A673 (cell line): ENCODE measurements around the gene ATP9A. TPM values are rescaled to one million over a fixed set of nuclear protein-coding genes. Genes with fewer than 3 reads are reported as not detected.

ENCODE experiments used
- BruUV-seq: library from RNA; stranded (reverse); fragments of 400-500 nt; replicated peaks from 2 replicates; lab custom pipeline; 2021; lab: Mats Ljungman, UMichigan
- CTCF ChIA-PET: fragments of 300-600 bp; sonication (Branson Sonifier 250); formaldehyde crosslinking; loops from one replicate; lab custom pipeline; 2022; ENCODE audit warnings: antibody characterized with exemption; lab: Charles Lee
- POLR2A ChIA-PET: fragments of 300-600 bp; sonication (Branson Sonifier 250); formaldehyde crosslinking; loops from one replicate; lab custom pipeline; 2022; ENCODE audit warnings: antibody characterized with exemption; ENCODE audit not compliant: low non-redundant PET; lab: Charles Lee
- DNase-seq: peaks from one replicate; pipeline ENCODE4 v3.0.0-alpha.2; 2015; ENCODE audit warnings: low spot score
- H3K27ac ChIP-seq: fragments of 200-600 bp; sonication (generic); 2 replicates; pipeline ENCODE4 v1.5.1; 2016; ENCODE audit warnings: mixed run types, low read depth, mild to moderate bottlenecking, mixed read lengths, antibody characterized with exemption, low read length; ENCODE audit not compliant: poor library complexity, severe bottlenecking
- H3K27me3 ChIP-seq: fragments of 200-600 bp; sonication (generic); replicated peaks from 2 replicates; pipeline ENCODE4 v1.6.1; 2017; ENCODE audit warnings: mixed run types, low read depth, mild to moderate bottlenecking, mixed read lengths, antibody characterized with exemption, low read length; ENCODE audit not compliant: insufficient read depth, poor library complexity
- H3K36me3 ChIP-seq: fragments of 200-600 bp; sonication (generic); 2 replicates; pipeline ENCODE4 v1.6.1; 2016; ENCODE audit warnings: mixed run types, mild to moderate bottlenecking, mixed read lengths, antibody characterized with exemption, low read length; ENCODE audit not compliant: insufficient read depth, poor library complexity, severe bottlenecking
- H3K4me1 ChIP-seq: fragments of 200-600 bp; sonication (generic); 2 replicates; pipeline ENCODE4 v1.6.1; 2017; ENCODE audit warnings: mixed run types, mild to moderate bottlenecking, mixed read lengths, antibody characterized with exemption, low read length; ENCODE audit not compliant: insufficient read depth, poor library complexity, severe bottlenecking
- H3K4me3 ChIP-seq: fragments of 200-600 bp; sonication (generic); 2 replicates; pipeline ENCODE4 v1.5.1; 2016; ENCODE audit warnings: low read depth, mixed run types, mild to moderate bottlenecking, mixed read lengths, low read length; ENCODE audit not compliant: poor library complexity, severe bottlenecking
- H3K9me3 ChIP-seq: fragments of 200-600 bp; sonication (generic); 2 replicates; pipeline ENCODE4 v1.6.1; 2016; ENCODE audit warnings: mixed run types, low read depth, mild to moderate bottlenecking, mixed read lengths, antibody characterized with exemption, low read length; ENCODE audit not compliant: poor library complexity, severe bottlenecking
- CTCF ChIP-seq: fragments of 300-800, 200-600 bp; sonication (generic); conservative IDR thresholded peaks from 2 replicates; pipeline ENCODE4 v1.5.1; 2017; ENCODE audit warnings: low read depth, mild to moderate bottlenecking, antibody characterized with exemption, low read length, moderate library complexity, mixed read lengths
- EZH2 ChIP-seq: fragments of 200-600 bp; sonication (generic); IDR thresholded peaks from 2 replicates; pipeline ENCODE4 v1.6.1; 2017; ENCODE audit warnings: borderline replicate concordance, low read depth, mild to moderate bottlenecking, mixed read lengths, antibody characterized with exemption, low read length; ENCODE audit not compliant: poor library complexity, severe bottlenecking
- intact Hi-C: fragments of 100-400 bp; cut with micrococcal nuclease; formaldehyde crosslinking; loops from one replicate; pipeline ENCODE4 v1.10.0; 2022; ENCODE audit not compliant: unreplicated experiment
- total RNA-seq: library from RNA; stranded (reverse); gene quantifications from 2 replicates; pipeline ENCODE4 v1.2.3, GENCODE V29; 2021

The ATP9A gene
- total RNA-seq, 1 experiment from 2014 or later = 31.2 TPM

GRCh38 chr20:51549474-51549873, 218.7 kb downstream of the ATP9A start:
- H3K27ac ChIP-seq = no peak overlapping the region
- intact Hi-C loops = no loop called here
- no peak for DNase-seq
- H3K9me3 ChIP-seq = no peaks in the 10 kb centered on the region
- CTCF ChIA-PET = no interaction called here
- BruUV-seq = no TSS peak
- TF ChIP-seq CTCF = no peak
- no peak for TF ChIP-seq EZH2
- no peak overlapping the region for H3K4me3 ChIP-seq
- POLR2A ChIA-PET = no interaction called here
- H3K4me1 ChIP-seq = no peaks in the 10 kb centered on the region
- no peaks in the 10 kb centered on the region for H3K27me3 ChIP-seq
- no peaks in the 10 kb centered on the region for H3K36me3 ChIP-seq

GRCh38 chr20:51547951-51548350, 220.2 kb downstream of the ATP9A start:
- no peak for DNase-seq
- intact Hi-C loops = no loop called here
- Histone ChIP-seq H3K27ac (no peak overlapping the region), H3K4me1 (no peaks in the 10 kb centered on the region), H3K27me3 (no peaks in the 10 kb centered on the region), H3K4me3 (no peak overlapping the region), H3K9me3 (no peaks in the 10 kb centered on the region), H3K36me3 (no peaks in the 10 kb centered on the region)
- TF ChIP-seq EZH2 (no peak), CTCF (no peak)
- ChIA-PET POLR2A (no interaction called here), CTCF (interaction anchor here (0.6 kb wide), 1 partner anchor 175 kb away, joined by 4 read pairs; no protein-coding TSS in a partner anchor)
- BruUV-seq = no TSS peak

Other genes starting within 250 kb of the ATP9A start
- 0.64 and 0.76 TPM in 2 replicates for gene NFATC2, start 225.7 kb downstream of the ATP9A start, total RNA-seq
- gene SALL4, start 34.1 kb upstream of the ATP9A start, total RNA-seq = 17.7 and 18.4 TPM in 2 replicates